GM10266 (cell line): ENCODE measurements around the gene SMPD3.

Experiments
- DNase-seq: peaks from one replicate; pipeline ENCODE4 v3.0.0; 2012; ENCODE audit errors: extremely low spot score
- TF ChIP-seq, protein P1 (sequence below): IDR thresholded peaks from 2 replicates; pipeline ENCODE4 v1.5.1; 2012; ENCODE audit warnings: mild to moderate bottlenecking, low read depth; ENCODE audit not compliant: control insufficient read depth, insufficient read depth; ENCODE audit errors: missing control alignments

The SMPD3 gene

GRCh38 chr16:68470461-68471150 is 22.3 kb upstream of the SMPD3 start:
- DNase-seq = peak; percentile 76
- TF ChIP-seq, protein P1, sequence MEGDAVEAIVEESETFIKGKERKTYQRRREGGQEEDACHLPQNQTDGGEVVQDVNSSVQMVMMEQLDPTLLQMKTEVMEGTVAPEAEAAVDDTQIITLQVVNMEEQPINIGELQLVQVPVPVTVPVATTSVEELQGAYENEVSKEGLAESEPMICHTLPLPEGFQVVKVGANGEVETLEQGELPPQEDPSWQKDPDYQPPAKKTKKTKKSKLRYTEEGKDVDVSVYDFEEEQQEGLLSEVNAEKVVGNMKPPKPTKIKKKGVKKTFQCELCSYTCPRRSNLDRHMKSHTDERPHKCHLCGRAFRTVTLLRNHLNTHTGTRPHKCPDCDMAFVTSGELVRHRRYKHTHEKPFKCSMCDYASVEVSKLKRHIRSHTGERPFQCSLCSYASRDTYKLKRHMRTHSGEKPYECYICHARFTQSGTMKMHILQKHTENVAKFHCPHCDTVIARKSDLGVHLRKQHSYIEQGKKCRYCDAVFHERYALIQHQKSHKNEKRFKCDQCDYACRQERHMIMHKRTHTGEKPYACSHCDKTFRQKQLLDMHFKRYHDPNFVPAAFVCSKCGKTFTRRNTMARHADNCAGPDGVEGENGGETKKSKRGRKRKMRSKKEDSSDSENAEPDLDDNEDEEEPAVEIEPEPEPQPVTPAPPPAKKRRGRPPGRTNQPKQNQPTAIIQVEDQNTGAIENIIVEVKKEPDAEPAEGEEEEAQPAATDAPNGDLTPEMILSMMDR = no peak

GRCh38 chr16:68469796-68470460 is 21.6 kb upstream of the SMPD3 start:
- TF ChIP-seq, protein P1 = no peak
- peak; percentile 21 for DNase-seq

GRCh38 chr16:68468842-68469241 is 20.5 kb upstream of the SMPD3 start:
- no peak for DNase-seq
- TF ChIP-seq, protein P1 = no peak

GRCh38 chr16:68466174-68466573 is 17.9 kb upstream of the SMPD3 start:
- TF ChIP-seq, protein P1 = no peak
- DNase-seq = no peak

GRCh38 chr16:68463904-68464303 is 15.6 kb upstream of the SMPD3 start:
- TF ChIP-seq, protein P1 = no peak
- no peak for DNase-seq

DNA sequence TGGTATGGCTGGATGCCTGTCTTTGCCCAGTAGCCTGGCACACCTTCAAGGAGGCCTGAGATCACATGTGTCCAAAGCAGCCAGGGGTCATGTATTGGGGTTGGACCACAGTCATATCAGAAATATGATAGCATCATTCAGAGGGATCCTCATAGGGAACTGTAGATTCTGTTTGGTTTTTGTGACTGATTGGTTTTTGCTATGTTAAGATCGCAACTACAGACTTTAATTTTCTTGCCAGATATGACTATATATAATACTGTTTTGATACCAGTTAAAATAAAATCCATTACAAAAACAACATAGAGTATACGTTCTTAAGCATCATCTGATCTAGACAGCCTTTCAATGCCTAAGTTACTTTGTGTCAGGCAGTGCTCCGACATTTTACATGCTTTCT is 11.8 kb upstream of the SMPD3 start:
- DNase-seq = no peak
- TF ChIP-seq, protein P1 = no peak

DNA sequence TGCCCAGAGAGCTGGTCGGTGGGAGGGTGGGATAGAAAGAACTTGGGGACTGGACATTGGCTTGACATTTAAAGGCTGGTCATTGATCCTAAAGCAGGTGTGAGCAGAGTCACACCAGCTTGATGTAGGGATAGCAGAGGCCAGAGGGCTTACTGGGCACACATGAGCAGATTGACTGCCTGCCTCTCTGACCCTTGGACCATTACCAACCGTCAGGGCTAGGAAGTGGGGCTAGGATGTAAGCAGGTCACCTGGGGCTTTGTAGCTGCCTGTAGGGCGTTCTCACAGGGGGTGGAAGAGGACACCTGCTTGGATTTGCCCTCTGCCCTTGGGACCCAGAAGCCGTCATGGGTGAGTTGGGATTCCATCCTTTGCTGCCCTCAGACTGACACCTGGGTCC is 11.1 kb upstream of the SMPD3 start:
- DNase-seq = no peak
- TF ChIP-seq, protein P1 = no peak
